Sigmoid colon (tissue), 7 donors: ENCODE data around the gene KCNAB2. TPM values are rescaled to one million over a fixed set of nuclear protein-coding genes. Genes with fewer than 3 reads are reported as not detected.

Source experiments
- DNase-seq: peaks from one replicate; pipeline ENCODE4 v3.0.0-alpha.2; 2019
- H3K27ac ChIP-seq, 4 donors: fragments of 200-600 bp; sonication (generic); one replicate each; pipeline ENCODE4 v1.5.1; 2016 to 2019; ENCODE audit warnings: mild to moderate bottlenecking in 1 of 4
- H3K27me3 ChIP-seq, 3 donors: fragments of 200-600 bp; sonication (generic); one replicate each; pipeline ENCODE4 v1.5.1; 2019; ENCODE audit warnings: mild to moderate bottlenecking in 1 of 3
- H3K36me3 ChIP-seq, 4 donors: fragments of 200-600 bp; sonication (generic); one replicate each; pipeline ENCODE4 v1.5.1; 2016 to 2019
- H3K4me1 ChIP-seq, 4 donors: fragments of 200-600 bp; sonication (generic); one replicate each; pipeline ENCODE4 v1.5.1; 2017 to 2019
- H3K4me3 ChIP-seq, 4 donors: fragments of 200-600 bp; sonication (generic); one replicate each; pipeline ENCODE4 v1.5.1; 2017 to 2019; ENCODE audit warnings: mild to moderate bottlenecking in 2 of 4, moderate library complexity in 1 of 4
- H3K9me3 ChIP-seq, 4 donors: fragments of 200-600 bp in 3 of 4; sonication (generic) in 3 of 4; one replicate each; pipeline versions ENCODE4 v1.5.1 to v1.6.1; 2013 to 2019
- EP300 ChIP-seq, 4 donors: sonication (generic); formaldehyde crosslinking; IDR thresholded peaks; one replicate each; pipeline ENCODE4 v1.6.1; 2017; ENCODE audit warnings: antibody characterized with exemption in 4 of 4
- POLR2A ChIP-seq, 2 donors: fragments of 450-650 bp; IDR thresholded peaks; one replicate each; pipeline ENCODE4 v1.6.1; 2016; ENCODE audit warnings: antibody characterized with exemption in 2 of 2, mild to moderate bottlenecking in 2 of 2, moderate library complexity in 2 of 2
- POLR2AphosphoS5 ChIP-seq, 4 donors: sonication (generic); formaldehyde crosslinking; IDR thresholded peaks; one replicate each; pipeline ENCODE4 v1.6.1; 2017; ENCODE audit warnings: antibody characterized with exemption in 4 of 4
- WGBS, 2 donors: extraction: QIAGEN DNeasy Blood & Tissue Kit; methylation state at CpG; one replicate each; pipeline ENCODE4 v1.1.7; 2013; 5-methylcytosine and 5-hydroxymethylcytosine counted together
- intact Hi-C: fragments of 100-400 bp; cut with DNase I; formaldehyde crosslinking; loops from one replicate; pipeline ENCODE4 v1.15.1; 2023
- polyA plus RNA-seq, 3 donors: library from polyadenylated mRNA; stranded (reverse); fragments of 200-250 nt; gene quantifications; one replicate each; pipeline ENCODE4 v1.2.3, GENCODE V29; 2013
- total RNA-seq, 4 donors: library from RNA; depleted of rRNA; stranded (reverse); fragments of >200 nt; gene quantifications; one replicate each; pipeline ENCODE4 v1.1.0, GENCODE V29; 2016
- TF ChIP-seq, protein P1 (sequence below), 4 experiments: fragments of 450-650 bp in 3 of 4; fragments of 200-600 bp in 1 of 4; IDR thresholded peaks; one replicate each; pipeline ENCODE4 v1.5.1; 2016 to 2019; ENCODE audit warnings: antibody characterized with exemption in 4 of 4, mild to moderate bottlenecking in 3 of 4, moderate library complexity in 2 of 4
- donor health status: healthy with polysubstance abuse.
- donor health status: Bipolar disorder and iron deficiency.
- donor health status: healthy.

Gene KCNAB2
- total and polyA plus RNA-seq, 7 donors = 3.0 to 23.5 (median 7.7) TPM

GRCh38 chr1:6077506-6077905 is 31.8 kb downstream of the KCNAB2 start:
- no peak overlapping the region for H3K4me3 ChIP-seq
- intact Hi-C loops = no loop called here
- no peaks in the 10 kb centered on the region for H3K9me3 ChIP-seq
- no peaks in the 10 kb centered on the region for H3K27me3 ChIP-seq
- DNase-seq = no peak
- H3K4me1 ChIP-seq = peaks cover 0 to 14% (median 11%) of the 10 kb centered on the region in 4 donors
- TF ChIP-seq EP300 (IDR thresholded peaks at IDR 0.05) (no peak), POLR2A (IDR thresholded peaks at IDR 0.05) (no peak), POLR2AphosphoS5 (IDR thresholded peaks at IDR 0.05) (no peak)
- TF ChIP-seq, protein P1, sequence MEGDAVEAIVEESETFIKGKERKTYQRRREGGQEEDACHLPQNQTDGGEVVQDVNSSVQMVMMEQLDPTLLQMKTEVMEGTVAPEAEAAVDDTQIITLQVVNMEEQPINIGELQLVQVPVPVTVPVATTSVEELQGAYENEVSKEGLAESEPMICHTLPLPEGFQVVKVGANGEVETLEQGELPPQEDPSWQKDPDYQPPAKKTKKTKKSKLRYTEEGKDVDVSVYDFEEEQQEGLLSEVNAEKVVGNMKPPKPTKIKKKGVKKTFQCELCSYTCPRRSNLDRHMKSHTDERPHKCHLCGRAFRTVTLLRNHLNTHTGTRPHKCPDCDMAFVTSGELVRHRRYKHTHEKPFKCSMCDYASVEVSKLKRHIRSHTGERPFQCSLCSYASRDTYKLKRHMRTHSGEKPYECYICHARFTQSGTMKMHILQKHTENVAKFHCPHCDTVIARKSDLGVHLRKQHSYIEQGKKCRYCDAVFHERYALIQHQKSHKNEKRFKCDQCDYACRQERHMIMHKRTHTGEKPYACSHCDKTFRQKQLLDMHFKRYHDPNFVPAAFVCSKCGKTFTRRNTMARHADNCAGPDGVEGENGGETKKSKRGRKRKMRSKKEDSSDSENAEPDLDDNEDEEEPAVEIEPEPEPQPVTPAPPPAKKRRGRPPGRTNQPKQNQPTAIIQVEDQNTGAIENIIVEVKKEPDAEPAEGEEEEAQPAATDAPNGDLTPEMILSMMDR (IDR thresholded peaks at IDR 0.05) = no peak
- WGBS, 2 donors = 84 to 86% methylated on average over 19 of the region's 19 CpGs
- H3K36me3 ChIP-seq = peaks cover 0 to 6% (median 0%) of the 10 kb centered on the region in 4 donors
- no peak overlapping the region for H3K27ac ChIP-seq

GRCh38 chr1:6077919-6078318 is 32.2 kb downstream of the KCNAB2 start:
- Histone ChIP-seq H3K36me3 (peaks cover 0 to 6% (median 0%) of the 10 kb centered on the region in 4 donors), H3K9me3 (no peaks in the 10 kb centered on the region), H3K27ac (no peak overlapping the region), H3K4me3 (no peak overlapping the region), H3K4me1 (peaks cover 0 to 18% (median 15%) of the 10 kb centered on the region in 4 donors), H3K27me3 (no peaks in the 10 kb centered on the region)
- no peak for TF ChIP-seq POLR2AphosphoS5 (IDR thresholded peaks at IDR 0.05)
- no peak for TF ChIP-seq EP300 (IDR thresholded peaks at IDR 0.05)
- no peak for TF ChIP-seq POLR2A (IDR thresholded peaks at IDR 0.05)
- TF ChIP-seq, protein P1 (IDR thresholded peaks at IDR 0.05) = no peak
- DNase-seq = no peak
- 94 to 96% methylated on average over 16 of the region's 16 CpGs for WGBS, 2 donors
- intact Hi-C loops = no loop called here

- Histone ChIP-seq H3K4me1 (peaks cover 0 to 26% (median 23%) of the 10 kb centered on the region in 4 donors), H3K27ac (no peak overlapping the region), H3K27me3 (no peaks in the 10 kb centered on the region), H3K4me3 (no peak overlapping the region), H3K36me3 (no peaks in the 10 kb centered on the region), H3K9me3 (no peaks in the 10 kb centered on the region)
- intact Hi-C loops = no loop called here
- WGBS, 2 donors = 63 to 70% methylated on average over 12 of the region's 12 CpGs
- no peak for TF ChIP-seq EP300 (IDR thresholded peaks at IDR 0.05)
- TF ChIP-seq, protein P1 (IDR thresholded peaks at IDR 0.05) = no peak
- no peak for TF ChIP-seq POLR2AphosphoS5 (IDR thresholded peaks at IDR 0.05)
- TF ChIP-seq POLR2A (IDR thresholded peaks at IDR 0.05) = no peak
- DNase-seq = no peak
Measured at GRCh38 chr1:6080469-6080868, 34.8 kb downstream of the KCNAB2 start.

- Histone ChIP-seq H3K27me3 (no peaks in the 10 kb centered on the region), H3K4me1 (peaks cover 0 to 26% (median 23%) of the 10 kb centered on the region in 4 donors), H3K4me3 (no peak overlapping the region), H3K36me3 (no peaks in the 10 kb centered on the region), H3K27ac (peak overlapping the region in 1 of 4 donors; percentile 11), H3K9me3 (no peaks in the 10 kb centered on the region)
- TF ChIP-seq POLR2AphosphoS5 (IDR thresholded peaks at IDR 0.05) (no peak), POLR2A (IDR thresholded peaks at IDR 0.05) (no peak), EP300 (IDR thresholded peaks at IDR 0.05) (no peak)
- TF ChIP-seq, protein P1 (IDR thresholded peaks at IDR 0.05) = no peak
- intact Hi-C loops = no loop called here
- DNase-seq = no peak
- WGBS, 2 donors = 77 to 84% methylated on average over 12 of the region's 12 CpGs
Measured at GRCh38 chr1:6081901-6082300, 36.2 kb downstream of the KCNAB2 start.

DNA sequence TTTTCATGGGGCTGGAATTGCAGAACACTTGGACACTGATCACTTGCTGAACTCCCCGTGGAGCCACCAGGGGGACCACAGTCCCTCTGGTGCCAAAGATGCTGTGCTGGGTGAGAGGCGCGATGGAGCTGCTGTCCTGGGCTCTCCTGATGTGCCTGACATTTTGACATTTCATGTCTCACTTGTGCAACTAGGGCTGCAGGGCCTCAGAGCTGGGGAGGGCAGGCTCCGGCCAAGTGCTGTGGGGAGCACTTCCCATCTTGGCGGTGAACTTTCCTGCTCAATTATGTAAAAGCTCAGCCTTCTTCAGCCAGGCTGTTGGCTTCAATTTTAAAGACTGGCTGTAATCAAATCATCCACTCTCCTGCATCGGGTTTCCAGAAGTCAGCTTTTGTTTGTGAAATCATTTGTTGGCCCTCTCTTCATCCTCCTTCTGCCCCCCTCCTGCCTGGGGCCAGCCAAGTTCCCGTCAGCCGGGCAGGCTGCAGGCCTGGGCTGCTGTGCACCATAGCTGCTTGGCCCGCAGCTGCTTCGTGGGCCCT is 36.8 kb downstream of the KCNAB2 start:
- TF ChIP-seq, protein P1 (IDR thresholded peaks at IDR 0.05) = peak in 1 of 4 experiments; percentile 22
- no peak for TF ChIP-seq POLR2AphosphoS5 (IDR thresholded peaks at IDR 0.05)
- Histone ChIP-seq H3K9me3 (no peaks in the 10 kb centered on the region), H3K27me3 (no peaks in the 10 kb centered on the region), H3K36me3 (no peaks in the 10 kb centered on the region), H3K4me1 (peaks cover 0 to 26% (median 23%) of the 10 kb centered on the region in 4 donors), H3K4me3 (no peak overlapping the region), H3K27ac (peak overlapping the region in 2 of 4 donors; percentile 11 to 28)
- 72 to 75% methylated on average over 10 of the region's 10 CpGs for WGBS, 2 donors
- intact Hi-C loops = no loop called here
- no peak for DNase-seq
